ENCODE data around the gene SAMD4B.

- TF ChIP-seq CTCF (IDR thresholded peaks at IDR 0.05), result no peak
- no peak for TF ChIP-seq ZFX (IDR thresholded peaks at IDR 0.05; ENCODE audit: borderline replicate concordance)
Measured at GRCh38 chr19:39419003-39419402, 76.8 kb downstream of the SAMD4B start.
